Esophagus squamous epithelium (tissue), 5 donors: ENCODE data around the gene PAK6. TPM values are rescaled to one million over a fixed set of nuclear protein-coding genes. Genes with fewer than 3 reads are reported as not detected.

ENCODE experiments used
- DNase-seq: peaks from one replicate; lab custom pipeline; 2025; lab: John Stamatoyannopoulos, UW
- H3K27ac ChIP-seq, 4 donors: fragments of 200-600 bp; sonication (generic); one replicate each; pipeline ENCODE4 v1.5.1; 2016 to 2019; ENCODE audit warnings: mild to moderate bottlenecking in 1 of 4
- H3K27me3 ChIP-seq, 4 donors: fragments of 200-600 bp; sonication (generic); 1 replicate in 3 of 4; 2 replicates in 1 of 4; pipeline versions ENCODE4 v1.5.1 to v1.6.0; 2017 to 2021; ENCODE audit warnings: antibody characterized with exemption in 1 of 4
- H3K36me3 ChIP-seq, 3 donors: fragments of 200-600 bp; sonication (generic); one replicate each; pipeline ENCODE4 v1.5.1; 2016 to 2019
- H3K4me1 ChIP-seq, 3 donors: fragments of 200-600 bp; sonication (generic); one replicate each; pipeline ENCODE4 v1.5.1; 2017 to 2019
- H3K4me3 ChIP-seq, 4 donors: fragments of 200-600 bp; sonication (generic); 1 replicate in 3 of 4; 2 replicates in 1 of 4; pipeline ENCODE4 v1.5.1; 2016 to 2019; ENCODE audit warnings: mild to moderate bottlenecking in 2 of 4, moderate library complexity in 1 of 4
- H3K9me3 ChIP-seq, 3 donors: fragments of 200-600 bp; sonication (generic); one replicate each; pipeline ENCODE4 v1.5.1; 2016 to 2019
- POLR2A ChIP-seq, 4 donors: fragments of 450-650 bp; IDR thresholded peaks; one replicate each; pipeline ENCODE4 v1.6.1; 2017; ENCODE audit warnings: antibody characterized with exemption in 4 of 4, mild to moderate bottlenecking in 4 of 4, moderate library complexity in 3 of 4
- WGBS, 2 donors: methylation state at CpG; one replicate each; pipeline ENCODE4 v1.1.5; 2018; 5-methylcytosine and 5-hydroxymethylcytosine counted together
- intact Hi-C: fragments of 100-400 bp; cut with DNase I; formaldehyde crosslinking; loops from one replicate; pipeline ENCODE4 v1.15.0; 2022
- total RNA-seq, 4 donors: library from RNA; depleted of rRNA; stranded (reverse); fragments of >200 nt; gene quantifications; one replicate each; pipeline ENCODE4 v1.1.0, GENCODE V29; 2016
- TF ChIP-seq, protein P1 (sequence below), 6 experiments: fragments of 450-650 bp in 4 of 6; fragments of 200-600 bp in 2 of 6; sonication (generic) in 2 of 6; IDR thresholded peaks; one replicate each; pipeline ENCODE4 v1.5.1; 2016 to 2019; ENCODE audit warnings: antibody characterized with exemption in 6 of 6, mild to moderate bottlenecking in 4 of 6, moderate library complexity in 4 of 6
- donor health status: DM: yes; HTN: yes; CAD: no.

PAK6 gene
- total RNA-seq, 4 donors from 2014 or later: 31.5 to 53.5 (median 37.2) TPM

DNA sequence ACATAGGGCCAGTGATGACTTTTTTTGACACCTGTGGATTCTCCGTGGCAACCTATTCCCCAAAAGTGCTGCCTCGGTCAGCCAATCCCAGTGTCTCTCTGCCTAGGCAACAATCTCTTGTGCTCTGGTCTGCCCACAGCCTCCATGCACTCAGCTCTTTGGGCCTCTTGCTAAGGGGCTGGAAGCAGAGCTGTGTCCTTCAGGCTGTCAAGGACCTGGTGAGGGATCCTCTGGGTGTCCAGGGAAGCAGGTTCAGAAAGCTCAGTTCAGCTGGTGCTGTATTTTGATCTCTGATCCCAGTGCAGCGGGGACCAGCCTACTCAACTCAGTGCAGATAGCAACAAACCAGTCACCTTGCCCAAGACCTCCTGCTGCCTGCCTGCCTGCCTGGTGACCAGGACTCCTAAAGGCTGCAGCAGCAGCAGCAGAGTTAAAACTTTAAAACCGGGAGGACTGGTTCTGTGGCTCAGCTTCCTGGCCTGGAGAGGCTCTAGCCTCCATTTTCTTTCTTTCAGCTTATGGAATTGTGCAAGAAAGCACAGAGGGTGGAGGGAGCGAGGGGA, 6.2 kb downstream of the PAK6 start:
- peak overlapping the region; percentile 82 to 94 (median 84) for H3K27ac ChIP-seq
- 53 to 63% methylated on average over 2 to 4 of the region's 5 CpGs for WGBS, 2 donors
- peaks cover 50 to 98% (median 52%) of the 10 kb centered on the region in 3 donors for H3K4me1 ChIP-seq
- intact Hi-C loops: no loop called here
- H3K36me3 ChIP-seq: peaks cover 0 to 15% (median 0%) of the 10 kb centered on the region in 3 donors
- no peaks in the 10 kb centered on the region for H3K9me3 ChIP-seq
- H3K27me3 ChIP-seq: peaks cover 0 to 6% (median 0%) of the 10 kb centered on the region in 4 donors
- TF ChIP-seq, protein P1, sequence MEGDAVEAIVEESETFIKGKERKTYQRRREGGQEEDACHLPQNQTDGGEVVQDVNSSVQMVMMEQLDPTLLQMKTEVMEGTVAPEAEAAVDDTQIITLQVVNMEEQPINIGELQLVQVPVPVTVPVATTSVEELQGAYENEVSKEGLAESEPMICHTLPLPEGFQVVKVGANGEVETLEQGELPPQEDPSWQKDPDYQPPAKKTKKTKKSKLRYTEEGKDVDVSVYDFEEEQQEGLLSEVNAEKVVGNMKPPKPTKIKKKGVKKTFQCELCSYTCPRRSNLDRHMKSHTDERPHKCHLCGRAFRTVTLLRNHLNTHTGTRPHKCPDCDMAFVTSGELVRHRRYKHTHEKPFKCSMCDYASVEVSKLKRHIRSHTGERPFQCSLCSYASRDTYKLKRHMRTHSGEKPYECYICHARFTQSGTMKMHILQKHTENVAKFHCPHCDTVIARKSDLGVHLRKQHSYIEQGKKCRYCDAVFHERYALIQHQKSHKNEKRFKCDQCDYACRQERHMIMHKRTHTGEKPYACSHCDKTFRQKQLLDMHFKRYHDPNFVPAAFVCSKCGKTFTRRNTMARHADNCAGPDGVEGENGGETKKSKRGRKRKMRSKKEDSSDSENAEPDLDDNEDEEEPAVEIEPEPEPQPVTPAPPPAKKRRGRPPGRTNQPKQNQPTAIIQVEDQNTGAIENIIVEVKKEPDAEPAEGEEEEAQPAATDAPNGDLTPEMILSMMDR (IDR thresholded peaks at IDR 0.05): no peak
- peak in 1 of 4 donors; percentile 19 for TF ChIP-seq POLR2A (IDR thresholded peaks at IDR 0.05)
- H3K4me3 ChIP-seq: no peak overlapping the region
- DNase-seq: no peak

- Histone ChIP-seq H3K9me3 (no peaks in the 10 kb centered on the region), H3K36me3 (peaks cover 0 to 15% (median 0%) of the 10 kb centered on the region in 3 donors), H3K4me1 (peaks cover 50 to 100% (median 53%) of the 10 kb centered on the region in 3 donors), H3K4me3 (no peak overlapping the region), H3K27ac (peak overlapping the region; percentile 82 to 94 (median 84)), H3K27me3 (peaks cover 0 to under 1% (median 0%) of the 10 kb centered on the region in 4 donors)
- WGBS, 2 donors: 76 to 78% methylated on average over 6 to 8 of the region's 9 CpGs
- no peak for DNase-seq
- intact Hi-C loops: no loop called here
- no peak for TF ChIP-seq POLR2A (IDR thresholded peaks at IDR 0.05)
- TF ChIP-seq, protein P1 (IDR thresholded peaks at IDR 0.05): no peak
Observed at GRCh38 chr15:40245666-40246450, 7.0 kb downstream of the PAK6 start.

DNA sequence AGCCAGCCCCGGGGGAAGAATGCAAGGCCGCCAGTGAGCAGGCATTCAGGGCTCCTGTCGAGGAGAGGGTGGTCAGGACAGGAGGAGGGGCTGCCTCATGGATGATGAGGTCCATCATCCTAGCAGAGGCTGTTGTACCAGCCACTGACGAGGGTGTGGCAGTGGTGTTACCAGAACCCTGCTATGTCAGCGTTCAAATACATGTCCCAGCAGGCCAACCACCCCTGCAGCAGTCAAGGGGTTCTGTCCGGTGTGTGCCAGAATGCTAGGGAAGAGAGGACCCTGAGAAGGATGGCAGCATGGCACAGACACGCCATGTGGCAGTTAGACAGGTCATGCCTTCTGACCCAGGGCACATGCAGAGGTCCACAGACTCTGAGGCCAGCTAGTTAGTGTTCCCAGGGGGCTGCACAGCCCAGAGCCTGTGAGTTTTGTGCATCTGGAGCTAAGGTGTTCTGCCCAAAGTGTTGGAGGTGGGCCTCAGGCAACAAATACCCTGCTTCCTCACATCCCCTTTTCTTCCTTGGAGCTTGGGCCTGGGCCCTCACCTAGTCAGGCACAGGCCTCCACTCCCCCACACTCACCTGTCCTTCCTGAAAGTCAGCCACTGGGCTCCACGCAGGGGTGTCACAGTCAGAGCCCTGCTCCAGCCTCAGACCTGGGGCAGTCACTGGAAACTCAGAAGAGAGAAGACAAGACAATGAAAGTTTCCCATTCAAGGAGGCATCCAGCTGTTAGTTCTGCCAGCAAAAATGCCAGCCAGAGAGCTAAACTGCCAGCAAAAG, 7.8 kb downstream of the PAK6 start:
- Histone ChIP-seq H3K9me3 (no peaks in the 10 kb centered on the region), H3K4me1 (peaks cover 45 to 100% (median 51%) of the 10 kb centered on the region in 3 donors), H3K27ac (peak overlapping the region; percentile 82 to 94 (median 84)), H3K36me3 (peaks cover 0 to 15% (median 0%) of the 10 kb centered on the region in 3 donors), H3K4me3 (no peak overlapping the region), H3K27me3 (no peaks in the 10 kb centered on the region)
- intact Hi-C loops: no loop called here
- WGBS, 2 donors: 72 to 82% methylated on average over 4 of the region's 8 CpGs
- no peak for TF ChIP-seq POLR2A (IDR thresholded peaks at IDR 0.05)
- TF ChIP-seq, protein P1 (IDR thresholded peaks at IDR 0.05): no peak
- DNase-seq: no peak

DNA sequence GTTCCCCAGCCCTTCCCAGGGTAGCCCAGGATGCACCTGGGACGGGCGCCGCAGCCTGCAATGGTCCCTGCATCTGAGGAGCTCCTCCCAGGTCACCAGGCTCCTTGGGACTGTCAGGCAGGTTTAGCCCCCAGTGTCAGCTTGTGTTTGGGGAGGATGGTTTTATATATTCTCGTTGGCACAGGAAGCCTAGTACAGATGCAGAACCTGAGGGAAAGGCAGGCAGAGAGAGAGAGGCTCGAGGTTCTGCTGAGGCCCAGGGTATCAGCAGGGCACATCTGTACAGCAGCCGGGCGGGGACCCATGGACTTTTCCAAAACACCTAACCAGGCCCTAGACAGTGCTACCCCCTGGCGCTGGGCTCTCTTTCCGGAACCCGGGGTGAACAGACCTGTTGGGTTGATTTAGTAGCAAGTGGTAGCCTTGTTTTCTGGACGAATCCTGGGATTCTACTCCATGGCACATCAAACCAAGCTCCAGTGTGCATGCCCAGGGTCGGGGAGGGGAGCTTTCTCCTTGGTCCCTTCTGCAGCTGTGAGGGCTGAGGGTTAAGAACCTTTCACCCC, 8.6 kb downstream of the PAK6 start:
- no peak for DNase-seq
- peaks cover 0 to 15% (median 0%) of the 10 kb centered on the region in 3 donors for H3K36me3 ChIP-seq
- no peak overlapping the region for H3K4me3 ChIP-seq
- intact Hi-C loops: no loop called here
- H3K27ac ChIP-seq: peak overlapping the region in 3 of 4 donors; percentile 82 to 94 (median 84)
- no peaks in the 10 kb centered on the region for H3K9me3 ChIP-seq
- 76 to 82% methylated on average over 7 to 10 of the region's 12 CpGs for WGBS, 2 donors
- peaks cover 0 to 8% (median 0%) of the 10 kb centered on the region in 4 donors for H3K27me3 ChIP-seq
- TF ChIP-seq, protein P1 (IDR thresholded peaks at IDR 0.05): no peak
- no peak for TF ChIP-seq POLR2A (IDR thresholded peaks at IDR 0.05)
- H3K4me1 ChIP-seq: peaks cover 47 to 100% (median 51%) of the 10 kb centered on the region in 3 donors
